ENCODE data around the gene CNR1. TPM values are rescaled to one million over a fixed set of nuclear protein-coding genes. Genes with fewer than 3 reads are reported as not detected.

CNR1 gene
- total and polyA plus RNA-seq, 2 donors from 2014 or later, result 0.17 to 4.8 TPM

GRCh38 chr6:88142297-88142668 lies 23.9 kb downstream of the CNR1 start:
- no peak for TF ChIP-seq CTCF (IDR thresholded peaks at IDR 0.05; ENCODE audit: borderline replicate concordance, extremely low read depth, insufficient read depth)
- Histone ChIP-seq H3K4me3 (ENCODE audit: low read length in 3 of 3) (no peak overlapping the region), H3K27me3 (ENCODE audit: control insufficient read depth, insufficient read depth, low read length) (no peaks in the 10 kb centered on the region), H3K9me3 (ENCODE audit: control insufficient read depth in 2 of 3, insufficient read depth in 1 of 3, low read length in 3 of 3) (no peaks in the 10 kb centered on the region), H3K36me3 (ENCODE audit: control insufficient read depth in 2 of 3, insufficient read depth in 3 of 3, low read length in 3 of 3) (no peaks in the 10 kb centered on the region), H3K4me1 (ENCODE audit: control insufficient read depth in 2 of 3, insufficient read depth in 2 of 3, low read depth in 1 of 3, low read length in 3 of 3) (no peaks in the 10 kb centered on the region), H3K27ac (ENCODE audit: low read depth in 2 of 2, low read length in 2 of 2) (no peak overlapping the region), H3K9ac (ENCODE audit: low read length in 3 of 3) (no peak overlapping the region)
- intact Hi-C loops (cut with DNase I), result no loop called here
- no peak for DNase-seq
- FAIRE-seq, result no peak

- FAIRE-seq, result no peak
- Histone ChIP-seq H3K9ac (ENCODE audit: low read length in 3 of 3) (no peak overlapping the region), H3K27me3 (ENCODE audit: control insufficient read depth, insufficient read depth, low read length) (no peaks in the 10 kb centered on the region), H3K27ac (ENCODE audit: low read depth in 2 of 2, low read length in 2 of 2) (no peak overlapping the region), H3K4me1 (ENCODE audit: control insufficient read depth in 2 of 3, insufficient read depth in 2 of 3, low read depth in 1 of 3, low read length in 3 of 3) (no peaks in the 10 kb centered on the region), H3K36me3 (ENCODE audit: control insufficient read depth in 2 of 3, insufficient read depth in 3 of 3, low read length in 3 of 3) (no peaks in the 10 kb centered on the region), H3K9me3 (ENCODE audit: control insufficient read depth in 2 of 3, insufficient read depth in 1 of 3, low read length in 3 of 3) (no peaks in the 10 kb centered on the region), H3K4me3 (ENCODE audit: low read length in 3 of 3) (no peak overlapping the region)
- intact Hi-C loops (cut with DNase I), result no loop called here
- no peak for TF ChIP-seq CTCF (IDR thresholded peaks at IDR 0.05; ENCODE audit: borderline replicate concordance, extremely low read depth, insufficient read depth)
- no peak for DNase-seq
Measured at GRCh38 chr6:88141561-88142296, 24.4 kb downstream of the CNR1 start.

- Histone ChIP-seq H3K27me3 (ENCODE audit: control insufficient read depth, insufficient read depth, low read length) (no peaks in the 10 kb centered on the region), H3K9me3 (ENCODE audit: control insufficient read depth in 2 of 3, insufficient read depth in 1 of 3, low read length in 3 of 3) (no peaks in the 10 kb centered on the region), H3K9ac (ENCODE audit: low read length in 3 of 3) (no peak overlapping the region), H3K4me3 (ENCODE audit: low read length in 3 of 3) (no peak overlapping the region), H3K4me1 (ENCODE audit: control insufficient read depth in 2 of 3, insufficient read depth in 2 of 3, low read depth in 1 of 3, low read length in 3 of 3) (no peaks in the 10 kb centered on the region), H3K27ac (ENCODE audit: low read depth in 2 of 2, low read length in 2 of 2) (no peak overlapping the region), H3K36me3 (ENCODE audit: control insufficient read depth in 2 of 3, insufficient read depth in 3 of 3, low read length in 3 of 3) (no peaks in the 10 kb centered on the region)
- intact Hi-C loops (cut with DNase I), result no loop called here
- FAIRE-seq (no peak), DNase-seq (no peak)
- no peak for TF ChIP-seq CTCF (IDR thresholded peaks at IDR 0.05; ENCODE audit: borderline replicate concordance, extremely low read depth, insufficient read depth)
Measured at GRCh38 chr6:88137915-88138314, 28.2 kb downstream of the CNR1 start.
